GM18505 (cell line): ENCODE results near the gene HILPDA.
"Not testable (repeated sequence)": the region's sequence is repeated elsewhere in the genome, so short reads cannot be mapped to it uniquely, and the experiment has no call there.

Experiments used
- ATAC-seq: cut with Tn5 transposase; IDR thresholded peaks from one replicate; pipeline ENCODE4 v1.9.1; 2021; ENCODE audit not compliant: unreplicated experiment
- POLR2A ChIP-seq: IDR thresholded peaks from 4 replicates; pipeline ENCODE4 v1.6.1; 2011; ENCODE audit warnings: borderline replicate concordance; ENCODE audit not compliant: insufficient read depth, insufficient read length; ENCODE audit errors: extremely low read depth

The HILPDA gene

GRCh38 chr7:128446306-128446705, 9.4 kb upstream of the HILPDA start:
- TF ChIP-seq POLR2A = no peak
- ATAC-seq = no peak

- no peak for ATAC-seq
- TF ChIP-seq POLR2A = no peak
Observed at GRCh38 chr7:128447941-128448564, 7.6 kb upstream of the HILPDA start.

GRCh38 chr7:128448751-128449302, 6.9 kb upstream of the HILPDA start:
- no peak for TF ChIP-seq POLR2A
- no peak for ATAC-seq

GRCh38 chr7:128450409-128450808, 5.3 kb upstream of the HILPDA start:
- no peak for ATAC-seq
- no peak for TF ChIP-seq POLR2A

GRCh38 chr7:128450913-128451312, 4.8 kb upstream of the HILPDA start:
- no peak for TF ChIP-seq POLR2A
- ATAC-seq = no peak

- TF ChIP-seq POLR2A = no peak
- no peak for ATAC-seq
Observed at GRCh38 chr7:128452552-128452951, 3.1 kb upstream of the HILPDA start.

- ATAC-seq = no peak
- no peak for TF ChIP-seq POLR2A
Observed at GRCh38 chr7:128453836-128454804, 1.6 kb upstream of the HILPDA start.

GRCh38 chr7:128454808-128455542, 703 bp upstream of the HILPDA start:
- TF ChIP-seq POLR2A = no peak
- ATAC-seq = no peak

- ATAC-seq = no peak
- TF ChIP-seq POLR2A = no peak
Observed at GRCh38 chr7:128456255-128456725, 612 bp downstream of the HILPDA start.

GRCh38 chr7:128457385-128457784, 1.7 kb downstream of the HILPDA start:
- ATAC-seq = not testable (repeated sequence)

- TF ChIP-seq POLR2A = no peak
- ATAC-seq = peak; percentile 21
Observed at GRCh38 chr7:128458956-128459355, 3.3 kb downstream of the HILPDA start.

GRCh38 chr7:128459394-128459878, 3.8 kb downstream of the HILPDA start:
- peak; percentile 42 for ATAC-seq
- no peak for TF ChIP-seq POLR2A

GRCh38 chr7:128462460-128462859, 6.8 kb downstream of the HILPDA start:
- TF ChIP-seq POLR2A = no peak
- ATAC-seq = no peak

GRCh38 chr7:128463345-128463744, 7.7 kb downstream of the HILPDA start:
- ATAC-seq = not testable (repeated sequence)

GRCh38 chr7:128463933-128464332, 8.3 kb downstream of the HILPDA start:
- not testable (repeated sequence) for ATAC-seq

- ATAC-seq = not testable (repeated sequence)
Observed at GRCh38 chr7:128466871-128467270, 11.2 kb downstream of the HILPDA start.
